K562 (cell line): ENCODE data around the gene PTBP2. TPM values are rescaled to one million over a fixed set of nuclear protein-coding genes. Genes with fewer than 3 reads are reported as not detected.

Experiments used
- ARID2 ChIP-seq: fragments of 450-650 bp; IDR thresholded peaks from 2 replicates; pipeline ENCODE4 v1.6.1; 2017; ENCODE audit warnings: antibody characterized with exemption, mild to moderate bottlenecking
- DEAF1 ChIP-seq: fragments of 450-650 bp; formaldehyde crosslinking; IDR thresholded peaks from 2 replicates; pipeline ENCODE4 v1.4.0; 2020; ENCODE audit warnings: mild to moderate bottlenecking, moderate library complexity
- NR4A1 ChIP-seq, 2 experiments: fragments of 250-450 bp in 1 of 2; fragments of 450-650 bp in 1 of 2; sonication (Bioruptor Pico) in 1 of 2; IDR thresholded peaks; 2 replicates each; pipeline versions ENCODE4 v1.4.0 to v1.6.1; 2016 to 2020; ENCODE audit warnings: mild to moderate bottlenecking in 2 of 2, missing compliant biosample characterization in 1 of 2, missing genetic modification characterization in 1 of 2, moderate library complexity in 1 of 2
- REST ChIP-seq, 2 experiments: fragments of 450-650 bp; formaldehyde crosslinking in 1 of 2; IDR thresholded peaks; 2 replicates each; pipeline versions ENCODE4 v1.4.0 to v1.6.1; 2014 to 2020; ENCODE audit warnings: mild to moderate bottlenecking in 2 of 2, borderline replicate concordance in 1 of 2, low read depth in 1 of 2
- SMAD2 ChIP-seq: fragments of 150-350 bp; IDR thresholded peaks from 2 replicates; pipeline ENCODE4 v1.6.1; 2014; ENCODE audit warnings: low read depth, mild to moderate bottlenecking, low read length
- SMC3 ChIP-seq: conservative IDR thresholded peaks from 2 replicates; pipeline ENCODE4 v1.6.1; 2011; ENCODE audit warnings: low read depth, low read length, improper control_type of control experiment; ENCODE audit not compliant: insufficient read depth
- WHSC1 ChIP-seq: IDR thresholded peaks from one replicate; pipeline ENCODE4 v1.6.1; 2012; ENCODE audit warnings: low read length, control low read depth, inconsistent platforms
- polyA plus RNA-seq, 8 experiments: library from polyadenylated mRNA; depleted of rRNA in 4 of 8; stranded (reverse) in 5 of 8; unstranded in 3 of 8; fragments of >200 nt; fragmentation: Nextera tagmentation in 2 of 8; fragmentation: Illumina TruSeq in 1 of 8; extraction: Ambion mirVana in 2 of 8; extraction: Trizol in 1 of 8; gene quantifications; 2 replicates each; pipeline versions ENCODE4 v1.2.1 to v1.2.3, GENCODE V29; 2011 to 2014; ENCODE audit warnings: inconsistent platforms in 1 of 8, missing spikeins in 1 of 8
- total RNA-seq, 7 experiments: library from RNA; depleted of rRNA in 6 of 7; stranded (reverse); fragments of >200 nt in 6 of 7; fragmentation: Illumina TruSeq in 2 of 7; extraction: Trizol in 2 of 7; gene quantifications; 2 replicates each; pipeline versions ENCODE4 v1.2.1 to v1.2.3, GENCODE V29; 2011 to 2021; ENCODE audit warnings: low replicate concordance in 1 of 7

Gene PTBP2
- total and polyA plus RNA-seq, 9 of the 15 experiments (the other 6 are each of a cell fraction or from before 2014, with no cell fraction given), result 9.8 to 30.6 (median 19.0) TPM

- TF ChIP-seq REST (IDR thresholded peaks at IDR 0.05; ENCODE audit: borderline replicate concordance), result peak; percentile 58; the same call in 1 of the 2 replicates
- no peak for TF ChIP-seq REST (CRISPR knock-in tag; IDR thresholded peaks at IDR 0.05; ENCODE audit: low read depth)
- no peak for TF ChIP-seq WHSC1
- TF ChIP-seq SMC3, result peak; percentile 58
- TF ChIP-seq SMAD2, result no peak
- peak; percentile 52; the same call in 1 of the 2 replicates for TF ChIP-seq DEAF1 (CRISPR knock-in tag)
- TF ChIP-seq ARID2, result 0 out of 2 replicates have a peak, but pooled peaks have one; percentile 29
- no peak for TF ChIP-seq NR4A1 (CRISPR knock-in tag; IDR thresholded peaks at IDR 0.05)
- TF ChIP-seq NR4A1 (tag; IDR thresholded peaks at IDR 0.05), result no peak
- TF ChIP-seq, all 486 proteins: peak for 9
Observed at GRCh38 chr1:96845464-96845863, 123.9 kb downstream of the PTBP2 start (continued).
